B cell (primary cell): ENCODE measurements around the gene PHC3. TPM values are rescaled to one million over a fixed set of nuclear protein-coding genes. Genes with fewer than 3 reads are reported as not detected.

Experiments used
- ATAC-seq: fragments of 200-7000 bp; cut with Tn5 transposase; one replicate; pipeline ENCODE4 v1.10.0; 2021; ENCODE audit warnings: low read depth, mild to moderate bottlenecking, moderate number of reproducible peaks, moderate library complexity
- CTCF ChIA-PET: fragments of 350-600 bp; sonication (Branson Sonifier 250); formaldehyde crosslinking; loops from one replicate; lab custom pipeline; 2021; ENCODE audit warnings: antibody characterized with exemption, inconsistent platforms; lab: Charles Lee
- POLR2A ChIA-PET: fragments of 350-600 bp; sonication (Branson Sonifier 250); formaldehyde crosslinking; loops from one replicate; lab custom pipeline; 2021; ENCODE audit warnings: antibody characterized with exemption; lab: Charles Lee
- DNase-seq: peaks from one replicate; pipeline ENCODE4 v3.0.0; 2013
- H2AFZ ChIP-seq: 2 replicates; pipeline ENCODE4 v1.6.1; 2012; ENCODE audit warnings: mild to moderate bottlenecking, low read depth, low read length; ENCODE audit not compliant: insufficient read depth, poor library complexity, severe bottlenecking
- H3K27ac ChIP-seq, 2 donors: 1 replicate in 1 of 2; 2 replicates in 1 of 2; pipeline ENCODE4 v1.5.1; 2012 to 2013; ENCODE audit warnings: low read length in 2 of 2, mild to moderate bottlenecking in 2 of 2, moderate library complexity in 1 of 2
- H3K27me3 ChIP-seq, 4 experiments: fragments of 200-600 bp in 1 of 4; sonication (generic) in 1 of 4; replicated peaks in 1 of 4; 1 replicate in 2 of 4; 2 replicates in 2 of 4; pipeline versions ENCODE4 v1.6.1 to v1.7.0; 2013 to 2016; ENCODE audit warnings: low read length in 3 of 4, mild to moderate bottlenecking in 2 of 4, mixed read lengths in 1 of 4, moderate library complexity in 1 of 4; ENCODE audit not compliant: insufficient read depth in 4 of 4, control insufficient read depth in 3 of 4; ENCODE audit errors: control extremely low read depth in 1 of 4
- H3K36me3 ChIP-seq, 2 experiments: replicated peaks in 1 of 2; 1 replicate in 1 of 2; 2 replicates in 1 of 2; pipeline versions ENCODE4 v1.6.1 to v1.7.1; 2013; ENCODE audit warnings: low read length in 1 of 2; ENCODE audit not compliant: insufficient read depth in 2 of 2, control insufficient read depth in 1 of 2; ENCODE audit errors: control extremely low read depth in 1 of 2, extremely low read depth in 1 of 2
- H3K4me1 ChIP-seq, 2 donors: fragments of 200-600 bp in 1 of 2; sonication (generic) in 1 of 2; 1 replicate in 1 of 2; 2 replicates in 1 of 2; pipeline versions ENCODE4 v1.5.1 to v1.6.1; 2013 to 2017; ENCODE audit warnings: low read length in 2 of 2; ENCODE audit not compliant: control insufficient read depth in 2 of 2, insufficient read depth in 2 of 2
- H3K4me2 ChIP-seq: replicated peaks from 2 replicates; pipeline ENCODE3; 2012; ENCODE audit warnings: mild to moderate bottlenecking, low read depth, low read length; ENCODE audit not compliant: poor library complexity, severe bottlenecking
- H3K4me3 ChIP-seq, 5 experiments: fragments of 200-600 bp in 1 of 5; sonication (generic) in 1 of 5; 1 replicate in 3 of 5; 2 replicates in 2 of 5; pipeline versions ENCODE4 v1.5.1 to v1.7.0; 2011 to 2016; ENCODE audit warnings: low read length in 4 of 5, mild to moderate bottlenecking in 4 of 5, low read depth in 2 of 5, control low read depth in 1 of 5, moderate library complexity in 1 of 5; ENCODE audit not compliant: insufficient read depth in 1 of 5; ENCODE audit errors: control extremely low read depth in 1 of 5, extremely low read depth in 1 of 5
- H3K79me2 ChIP-seq: fragments of 200-600 bp; sonication (generic); one replicate; pipeline ENCODE4 v1.6.0; 2016; ENCODE audit warnings: low read length; ENCODE audit not compliant: control insufficient read depth, insufficient read depth
- H3K9ac ChIP-seq: fragments of 200-600 bp; sonication (generic); 2 replicates; pipeline ENCODE4 v1.6.1; 2017; ENCODE audit warnings: mild to moderate bottlenecking, low read length, moderate library complexity
- H3K9me3 ChIP-seq, 3 donors: one replicate each; pipeline versions ENCODE4 v1.6.1 to v1.7.1; 2013; ENCODE audit warnings: low read length in 2 of 3; ENCODE audit not compliant: control insufficient read depth in 2 of 3, insufficient read depth in 1 of 3; ENCODE audit errors: control extremely low read depth in 1 of 3
- H4K20me1 ChIP-seq: 2 replicates; pipeline ENCODE4 v1.6.0; 2012; ENCODE audit warnings: mild to moderate bottlenecking, low read length; ENCODE audit not compliant: insufficient read depth, control insufficient read depth, poor library complexity, severe bottlenecking
- H3K27ac Mint-ChIP-seq: one replicate; pipeline ENCODE4 v1.8.0; 2021; ENCODE audit warnings: mixed read lengths
- H3K27me3 Mint-ChIP-seq: one replicate; pipeline ENCODE4 v1.8.0; 2021; ENCODE audit warnings: mixed read lengths
- H3K4me1 Mint-ChIP-seq: one replicate; pipeline ENCODE4 v1.8.0; 2021; ENCODE audit warnings: mixed read lengths
- H3K4me3 Mint-ChIP-seq: one replicate; pipeline ENCODE4 v1.8.0; 2021; ENCODE audit warnings: mixed read lengths
- H3K9me3 Mint-ChIP-seq: one replicate; pipeline ENCODE4 v1.8.0; 2022; ENCODE audit warnings: mixed read lengths; ENCODE audit not compliant: insufficient read depth
- EZH2 ChIP-seq: IDR thresholded peaks from 2 replicates; pipeline ENCODE4 v1.6.1; 2012; ENCODE audit warnings: borderline replicate concordance, low read depth, mild to moderate bottlenecking, moderate library complexity, low read length; ENCODE audit not compliant: insufficient read depth, poor library complexity, severe bottlenecking
- WGBS: methylation state at CpG from one replicate; pipeline ENCODE4 v1.1.5; 2013; ENCODE audit warnings: missing lambda C conversion rate; ENCODE audit not compliant: insufficient coverage; 5-methylcytosine and 5-hydroxymethylcytosine counted together
- intact Hi-C: fragments of 100-400 bp; cut with micrococcal nuclease; formaldehyde crosslinking; loops from one replicate; pipeline ENCODE4 v1.10.0; 2022
- polyA plus RNA-seq: library from polyadenylated mRNA; depleted of rRNA; stranded (reverse); fragments of >200 nt; gene quantifications from 2 replicates; pipeline ENCODE4 v1.2.3, GENCODE V29; 2012
- total RNA-seq, 2 donors: library from RNA; stranded (reverse); fragments of 120-200 nt in 1 of 2; gene quantifications; 1 replicate in 1 of 2; 2 replicates in 1 of 2; pipeline versions ENCODE4 v1.2.3 to v1.2.4, GENCODE V29; 2013 to 2022
- TF ChIP-seq, protein P1 (sequence below): fragments of 200-600 bp; IDR thresholded peaks from one replicate; pipeline ENCODE4 v1.8.0; 2022; ENCODE audit warnings: antibody characterized with exemption, mild to moderate bottlenecking

The PHC3 gene
- total and polyA plus RNA-seq, 2 donors (not counting 1 experiment from before 2014, with no cell fraction given), result 51.8 to 159 TPM

DNA sequence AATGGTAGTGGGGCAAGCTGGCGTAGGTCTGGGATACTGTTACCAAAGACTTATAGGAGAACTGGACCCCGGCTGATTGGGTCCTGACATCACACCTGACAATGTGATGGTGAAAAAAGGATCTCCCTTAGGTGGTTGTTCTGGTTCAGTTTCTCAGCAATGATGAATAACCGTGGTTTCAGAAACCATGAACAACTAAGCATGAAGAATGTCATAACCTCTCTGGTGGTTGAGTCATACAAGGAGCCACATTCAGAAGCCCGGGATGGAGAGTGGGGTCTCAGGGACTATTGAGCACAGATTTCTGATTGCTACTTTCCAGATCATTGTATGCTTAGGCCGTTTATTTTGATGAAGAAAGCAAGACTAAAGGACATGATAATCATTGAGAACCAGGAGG lies 126.3 kb downstream of the PHC3 start:
- Mint-ChIP-seq H3K27ac (peak overlapping the region; percentile 67), H3K4me1 (peaks cover 41% of the 10 kb centered on the region), H3K27me3 (no peaks in the 10 kb centered on the region), H3K4me3 (peak overlapping the region; percentile 82), H3K9me3 (no peaks in the 10 kb centered on the region)
- Histone ChIP-seq H3K9ac (peak overlapping the region; percentile 21), H3K27ac (no peak overlapping the region), H3K79me2 (peaks cover 71% of the 10 kb centered on the region), H3K4me1 (peaks cover 23 to 25% of the 10 kb centered on the region in 2 donors), H3K4me3 (peak overlapping the region in 2 of 5 experiments; percentile 18 to 21), H3K36me3 (no peaks in the 10 kb centered on the region), H4K20me1 (no peaks in the 10 kb centered on the region), H3K4me2 (peak overlapping the region; percentile 49), H3K27me3 (no peaks in the 10 kb centered on the region), H3K9me3 (no peaks in the 10 kb centered on the region), H2AFZ (no peak overlapping the region)
- ChIA-PET POLR2A (no interaction called here), CTCF (interaction anchor here (0.7 to 3.9 kb wide), 5 partner anchors 10 to 192 kb away, joined by 3 to 30 read pairs (median 5); no protein-coding TSS in a partner anchor)
- ATAC-seq (peak; percentile 37), DNase-seq (no peak)
- intact Hi-C loops, result loop anchor here (2.0 to 5.0 kb wide), 2 partner anchors 16 to 88 kb away; partner anchors contain the start of gene SEC62
- TF ChIP-seq, protein P1, sequence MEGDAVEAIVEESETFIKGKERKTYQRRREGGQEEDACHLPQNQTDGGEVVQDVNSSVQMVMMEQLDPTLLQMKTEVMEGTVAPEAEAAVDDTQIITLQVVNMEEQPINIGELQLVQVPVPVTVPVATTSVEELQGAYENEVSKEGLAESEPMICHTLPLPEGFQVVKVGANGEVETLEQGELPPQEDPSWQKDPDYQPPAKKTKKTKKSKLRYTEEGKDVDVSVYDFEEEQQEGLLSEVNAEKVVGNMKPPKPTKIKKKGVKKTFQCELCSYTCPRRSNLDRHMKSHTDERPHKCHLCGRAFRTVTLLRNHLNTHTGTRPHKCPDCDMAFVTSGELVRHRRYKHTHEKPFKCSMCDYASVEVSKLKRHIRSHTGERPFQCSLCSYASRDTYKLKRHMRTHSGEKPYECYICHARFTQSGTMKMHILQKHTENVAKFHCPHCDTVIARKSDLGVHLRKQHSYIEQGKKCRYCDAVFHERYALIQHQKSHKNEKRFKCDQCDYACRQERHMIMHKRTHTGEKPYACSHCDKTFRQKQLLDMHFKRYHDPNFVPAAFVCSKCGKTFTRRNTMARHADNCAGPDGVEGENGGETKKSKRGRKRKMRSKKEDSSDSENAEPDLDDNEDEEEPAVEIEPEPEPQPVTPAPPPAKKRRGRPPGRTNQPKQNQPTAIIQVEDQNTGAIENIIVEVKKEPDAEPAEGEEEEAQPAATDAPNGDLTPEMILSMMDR, result no peak
- TF ChIP-seq EZH2, result no peak
- 39% methylated on average over 4 of the region's 5 CpGs for WGBS

DNA sequence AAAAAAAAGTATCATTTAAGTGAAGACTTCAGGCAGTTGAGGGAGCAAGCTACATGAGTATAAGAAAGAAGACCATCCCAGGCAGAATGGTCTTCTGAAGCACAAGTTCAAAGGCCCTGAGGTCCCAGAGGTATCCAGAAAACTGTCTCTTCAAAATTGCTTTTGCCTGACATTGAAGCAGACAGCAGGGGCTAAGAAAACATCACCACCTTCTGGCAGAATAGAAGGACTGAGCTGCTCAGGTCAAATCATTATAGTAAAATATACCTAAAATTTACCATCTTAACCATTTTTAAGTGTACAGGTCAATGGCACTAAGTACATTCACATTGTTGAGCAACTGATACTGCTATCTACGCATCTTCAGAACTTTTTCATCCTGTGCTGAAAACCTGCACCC lies 127.3 kb downstream of the PHC3 start:
- Mint-ChIP-seq H3K27me3 (no peaks in the 10 kb centered on the region), H3K27ac (no peak overlapping the region), H3K4me3 (no peak overlapping the region), H3K4me1 (peaks cover 44% of the 10 kb centered on the region), H3K9me3 (no peaks in the 10 kb centered on the region)
- H3K9ac ChIP-seq, result no peak overlapping the region
- no peak overlapping the region for H3K4me2 ChIP-seq
- no peaks in the 10 kb centered on the region for H4K20me1 ChIP-seq
- no peak overlapping the region for H3K27ac ChIP-seq
- intact Hi-C loops, result loop anchor here (1.0 to 2.0 kb wide), 2 partner anchors 15 to 191 kb away; no protein-coding TSS in a partner anchor
- H3K36me3 ChIP-seq, result no peaks in the 10 kb centered on the region
- no peaks in the 10 kb centered on the region for H3K9me3 ChIP-seq
- H3K79me2 ChIP-seq, result peaks cover 81% of the 10 kb centered on the region
- WGBS, result no CpG with 5 or more reads among the region's 1 CpG
- DNase-seq (peak; percentile 54), ATAC-seq (no peak)
- CTCF ChIA-PET, result interaction anchor here (0.6 to 3.9 kb wide), 18 partner anchors 9 to 598 kb away, joined by 3 to 30 read pairs (median 5); no protein-coding TSS in a partner anchor
- no peak overlapping the region for H2AFZ ChIP-seq
- TF ChIP-seq EZH2, result no peak
- TF ChIP-seq, protein P1, result peak; percentile 48
- H3K4me1 ChIP-seq, result peaks cover 23 to 27% of the 10 kb centered on the region in 2 donors
- POLR2A ChIA-PET, result no interaction called here
- H3K4me3 ChIP-seq, result no peak overlapping the region
- no peaks in the 10 kb centered on the region for H3K27me3 ChIP-seq
